MM.1S (cell line): Measurements from ENCODE around the gene ING1.

ENCODE experiments used
- DNase-seq: peaks from one replicate; pipeline ENCODE4 v3.0.0-alpha.2; 2015
- H2AFZ ChIP-seq: fragments of 300-600 bp; sonication (generic); 2 replicates; pipeline ENCODE4 v1.6.0; 2016; ENCODE audit warnings: antibody characterized with exemption, low read length
- H3F3A ChIP-seq: fragments of 300-600 bp; sonication (generic); 2 replicates; pipeline ENCODE4 v1.6.1; 2016; ENCODE audit warnings: mild to moderate bottlenecking, antibody characterized with exemption, low read length, moderate library complexity, mixed read lengths; ENCODE audit not compliant: insufficient read depth
- H3K27ac ChIP-seq: fragments of 300-600 bp; sonication (generic); 2 replicates; pipeline ENCODE4 v1.5.1; 2016; ENCODE audit warnings: mild to moderate bottlenecking, low read length
- H3K27me3 ChIP-seq: fragments of 300-600 bp; sonication (generic); replicated peaks from 2 replicates; pipeline ENCODE4 v1.6.0; 2016; ENCODE audit warnings: low read length; ENCODE audit not compliant: insufficient read depth
- H3K36me3 ChIP-seq: fragments of 300-600 bp; sonication (generic); replicated peaks from 2 replicates; pipeline ENCODE4 v1.6.1; 2016; ENCODE audit warnings: mild to moderate bottlenecking, low read length, mixed read lengths; ENCODE audit not compliant: insufficient read depth
- H3K4me1 ChIP-seq: fragments of 300-600 bp; sonication (generic); 2 replicates; pipeline ENCODE4 v1.6.1; 2016; ENCODE audit warnings: low read length, mixed read lengths
- H3K4me2 ChIP-seq: fragments of 300-600 bp; sonication (generic); 2 replicates; pipeline ENCODE4 v1.6.0; 2016; ENCODE audit warnings: low read depth, low read length
- H3K4me3 ChIP-seq: fragments of 300-600 bp; sonication (generic); 2 replicates; pipeline ENCODE4 v1.5.1; 2016; ENCODE audit warnings: low read length, mixed read lengths
- H3K79me2 ChIP-seq: fragments of 300-600 bp; sonication (generic); 2 replicates; pipeline ENCODE4 v1.6.1; 2016; ENCODE audit warnings: mixed run types, low read length, mixed read lengths
- H3K9ac ChIP-seq: fragments of 300-600 bp; sonication (generic); 2 replicates; pipeline ENCODE4 v1.6.1; 2016; ENCODE audit warnings: low read length, mixed read lengths
- H3K9me2 ChIP-seq: fragments of 300-600 bp; sonication (generic); replicated peaks from 2 replicates; pipeline ENCODE4 v1.6.1; 2016; ENCODE audit warnings: mild to moderate bottlenecking, low read length, mixed read lengths; ENCODE audit not compliant: insufficient read depth
- H3K9me3 ChIP-seq: fragments of 300-600 bp; sonication (generic); replicated peaks from 2 replicates; pipeline ENCODE4 v1.6.1; 2016; ENCODE audit warnings: mild to moderate bottlenecking, low read length, mixed read lengths; ENCODE audit not compliant: insufficient read depth
- H4K20me1 ChIP-seq: fragments of 300-600 bp; sonication (generic); 2 replicates; pipeline ENCODE4 v1.6.1; 2016; ENCODE audit warnings: mild to moderate bottlenecking, low read length, moderate library complexity, mixed read lengths; ENCODE audit not compliant: insufficient read depth
- CTCF ChIP-seq: fragments of 300-600 bp; sonication (generic); IDR thresholded peaks from 2 replicates; pipeline ENCODE4 v1.5.1; 2016; ENCODE audit warnings: antibody characterized with exemption, low read length, mixed read lengths
- EZH2 ChIP-seq: fragments of 300-600 bp; sonication (generic); optimal IDR thresholded peaks from 2 replicates; pipeline ENCODE3; 2017; ENCODE audit warnings: low read depth, mild to moderate bottlenecking, antibody characterized with exemption, low read length, mixed read lengths
- EZH2phosphoT487 ChIP-seq: fragments of 300-600 bp; sonication (generic); IDR thresholded peaks from 2 replicates; pipeline ENCODE4 v1.6.1; 2018; ENCODE audit warnings: antibody characterized with exemption, low read length

The ING1 gene

DNA sequence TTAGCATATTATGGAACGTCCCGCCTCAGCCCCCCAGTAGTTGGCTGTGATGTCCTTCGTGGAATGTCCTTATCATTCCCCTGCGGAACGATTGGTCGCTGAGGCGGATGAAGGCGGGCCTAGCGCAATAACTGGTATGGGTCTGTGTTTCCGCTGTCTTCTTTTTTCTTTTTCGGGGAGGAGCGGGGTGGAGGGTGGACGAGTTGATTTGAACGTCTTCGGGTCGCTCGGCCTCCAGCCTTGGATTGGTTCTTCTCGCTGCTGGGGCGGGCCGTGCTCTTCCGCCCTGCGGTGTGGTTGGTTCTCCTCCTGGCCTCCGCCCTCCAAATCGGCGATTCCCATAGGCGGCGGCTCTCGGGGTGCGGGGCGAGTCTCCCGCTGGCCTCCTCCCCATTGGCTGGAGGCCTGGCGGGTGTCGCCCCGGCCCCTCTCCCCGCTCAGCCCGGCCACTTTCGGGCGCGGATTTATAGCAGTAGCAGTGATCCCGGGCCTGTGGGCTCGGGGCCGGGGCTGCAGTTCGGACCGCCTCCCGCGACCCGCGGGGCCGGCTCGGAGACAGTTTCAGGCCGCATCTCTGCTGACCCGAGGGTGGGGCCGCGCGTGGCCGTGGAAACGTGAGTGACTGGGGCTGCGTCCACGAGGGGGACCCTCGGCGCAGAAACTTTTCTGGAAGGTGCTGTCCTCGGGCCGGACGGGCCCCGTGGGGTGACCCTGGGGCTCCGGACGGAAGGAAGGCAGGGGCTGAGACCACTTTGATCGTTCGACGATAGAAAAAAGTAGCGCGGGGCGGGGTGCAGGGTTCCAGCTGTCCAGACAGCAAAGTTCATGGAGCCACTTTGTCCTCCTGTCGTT, 2.1 kb downstream of the ING1 start:
- TF ChIP-seq EZH2 (no peak), CTCF (peak; percentile 14; the same call in 1 of the 2 replicates)
- Histone ChIP-seq H4K20me1 (peaks cover 2% of the 10 kb centered on the region; the same call in 1 of the 2 replicates), H2AFZ (peak overlapping the region; percentile 72), H3K9me2 (no peaks in the 10 kb centered on the region), H3K79me2 (peaks cover 60% of the 10 kb centered on the region), H3K36me3 (0 out of 2 replicates have a peak, but pooled peaks cover 2% of the 10 kb centered on the region), H3K27ac (peak overlapping the region; percentile 75; the same call in 1 of the 2 replicates), H3K9me3 (no peaks in the 10 kb centered on the region), H3K9ac (peak overlapping the region; percentile 85), H3K4me3 (peak overlapping the region; percentile 94), H3F3A (peaks cover 14% of the 10 kb centered on the region), H3K4me1 (peaks cover 8% of the 10 kb centered on the region), H3K27me3 (no peaks in the 10 kb centered on the region), H3K4me2 (peak overlapping the region; percentile 74)
- peak; percentile 99 for DNase-seq

DNA sequence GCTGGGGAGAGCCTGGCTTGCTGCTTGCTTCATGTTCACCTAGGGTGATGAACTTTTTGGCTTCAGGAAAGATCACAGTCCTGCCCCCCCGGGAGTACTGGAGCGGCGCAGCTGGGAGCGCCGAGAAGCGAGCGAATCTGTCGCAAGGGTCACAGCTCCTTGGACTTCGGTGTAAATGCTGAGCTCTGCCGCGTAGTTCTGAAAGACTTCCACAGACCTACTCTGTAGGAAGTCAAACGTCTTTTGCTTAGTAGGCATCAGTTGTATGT, 2.7 kb downstream of the ING1 start:
- Histone ChIP-seq H2AFZ (peak overlapping the region; percentile 72), H3K4me3 (peak overlapping the region; percentile 91), H3K27ac (peak overlapping the region; percentile 56; the same call in 1 of the 2 replicates), H4K20me1 (peaks cover 2% of the 10 kb centered on the region; the same call in 1 of the 2 replicates), H3K36me3 (0 out of 2 replicates have a peak, but pooled peaks cover 2% of the 10 kb centered on the region), H3K79me2 (peaks cover 66% of the 10 kb centered on the region), H3K4me2 (peak overlapping the region; percentile 58), H3K9me2 (no peaks in the 10 kb centered on the region), H3K9me3 (no peaks in the 10 kb centered on the region), H3K9ac (peak overlapping the region; percentile 85), H3K27me3 (no peaks in the 10 kb centered on the region), H3F3A (peaks cover 14% of the 10 kb centered on the region), H3K4me1 (peaks cover 8% of the 10 kb centered on the region)
- no peak for TF ChIP-seq EZH2phosphoT487
- TF ChIP-seq EZH2 = no peak
- TF ChIP-seq CTCF = no peak; the same call in 1 of the 2 replicates
- peak; percentile 36 for DNase-seq

DNA sequence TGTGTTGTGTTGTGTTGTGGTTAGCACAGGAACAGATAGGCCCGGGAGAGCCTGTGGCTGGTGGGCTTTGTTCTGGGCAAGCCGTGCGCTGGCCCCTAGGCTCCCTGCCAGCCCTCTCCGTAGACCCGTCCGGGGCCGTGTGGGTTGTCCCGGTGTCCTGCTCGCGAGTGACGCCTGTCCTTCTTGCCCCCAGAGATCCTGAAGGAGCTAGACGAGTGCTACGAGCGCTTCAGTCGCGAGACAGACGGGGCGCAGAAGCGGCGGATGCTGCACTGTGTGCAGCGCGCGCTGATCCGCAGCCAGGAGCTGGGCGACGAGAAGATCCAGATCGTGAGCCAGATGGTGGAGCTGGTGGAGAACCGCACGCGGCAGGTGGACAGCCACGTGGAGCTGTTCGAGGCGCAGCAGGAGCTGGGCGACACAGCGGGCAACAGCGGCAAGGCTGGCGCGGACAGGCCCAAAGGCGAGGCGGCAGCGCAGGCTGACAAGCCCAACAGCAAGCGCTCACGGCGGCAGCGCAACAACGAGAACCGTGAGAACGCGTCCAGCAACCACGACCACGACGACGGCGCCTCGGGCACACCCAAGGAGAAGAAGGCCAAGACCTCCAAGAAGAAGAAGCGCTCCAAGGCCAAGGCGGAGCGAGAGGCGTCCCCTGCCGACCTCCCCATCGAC, 5.7 kb downstream of the ING1 start:
- H3K27me3 ChIP-seq = no peaks in the 10 kb centered on the region
- peaks cover 5% of the 10 kb centered on the region; the same call in 1 of the 2 replicates for H3F3A ChIP-seq
- no peak overlapping the region for H3K9ac ChIP-seq
- peaks cover 80% of the 10 kb centered on the region for H3K79me2 ChIP-seq
- no peak overlapping the region for H3K4me3 ChIP-seq
- H3K36me3 ChIP-seq = 0 out of 2 replicates have a peak, but pooled peaks cover 2% of the 10 kb centered on the region
- H3K4me1 ChIP-seq = peaks cover 4% of the 10 kb centered on the region
- H3K4me2 ChIP-seq = no peak overlapping the region
- no peak overlapping the region for H2AFZ ChIP-seq
- no peaks in the 10 kb centered on the region for H3K9me2 ChIP-seq
- TF ChIP-seq EZH2phosphoT487 = no peak
- TF ChIP-seq CTCF = no peak
- TF ChIP-seq EZH2 = no peak
- H3K9me3 ChIP-seq = no peaks in the 10 kb centered on the region
- DNase-seq = no peak
- peaks cover 2% of the 10 kb centered on the region; the same call in 1 of the 2 replicates for H4K20me1 ChIP-seq
- no peak overlapping the region for H3K27ac ChIP-seq
